Mammary epithelial cell (primary cell): ENCODE measurements around the gene EVA1A.

Experiments used
- CTCF ChIP-seq, 2 donors: IDR thresholded peaks in 1 of 2; conservative IDR thresholded peaks in 1 of 2; 2 replicates each; pipeline ENCODE4 v1.5.1; 2011 to 2012; ENCODE audit warnings: inconsistent platforms in 2 of 2, low read length in 2 of 2, mild to moderate bottlenecking in 2 of 2, control low read depth in 1 of 2, low read depth in 1 of 2; ENCODE audit not compliant: insufficient read depth in 1 of 2; ENCODE audit errors: extremely low read depth in 1 of 2
- EZH2 ChIP-seq: IDR thresholded peaks from 2 replicates; pipeline ENCODE4 v1.6.1; 2012; ENCODE audit warnings: low read length, inconsistent platforms, borderline replicate concordance

GRCh38 chr2:75517547-75518230, 43.0 kb downstream of the EVA1A start:
- no peak for TF ChIP-seq CTCF (conservative IDR thresholded peaks at IDR 0.05 in 1 of 2, IDR thresholded peaks at IDR 0.05 in 1 of 2; ENCODE audit: extremely low read depth in 1 of 2, insufficient read depth in 1 of 2, low read depth in 1 of 2, low read length in 2 of 2)
- no peak for TF ChIP-seq EZH2
